ENCODE data around the gene ICE1. TPM values are rescaled to one million over a fixed set of nuclear protein-coding genes. Genes with fewer than 3 reads are reported as not detected.
A peak's percentile ranks its signal among the peaks of the same experiment; 100 is the strongest.
"Not testable (repeated sequence)": the region's sequence is repeated elsewhere in the genome, so short reads cannot be mapped to it uniquely, and the experiment has no call there.

The ICE1 gene
- polyA plus RNA-seq, 6 donors from 2014 or later = 5.0 to 19.1 (median 13.4) TPM

DNA sequence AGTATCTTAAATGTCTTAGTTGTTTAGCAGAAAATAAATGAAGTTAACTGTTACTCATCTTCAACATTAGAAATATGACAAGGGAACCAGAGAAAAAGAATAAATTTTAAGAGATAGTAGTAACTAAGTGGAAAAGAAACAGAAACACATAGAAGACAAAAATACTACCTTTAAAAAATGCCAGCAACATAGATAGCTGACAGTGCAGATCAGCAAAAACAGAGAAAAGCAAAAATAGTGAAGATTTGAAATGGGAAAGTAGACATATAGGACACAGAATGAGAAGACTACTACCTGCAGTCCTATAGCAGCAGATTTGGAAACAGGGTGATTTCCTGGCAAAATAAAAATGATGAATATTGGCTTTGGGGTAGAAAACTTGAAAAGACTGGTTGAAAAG, 48.5 kb downstream of the ICE1 start:
- ATAC-seq (ENCODE audit: low read depth in 2 of 2) = no peak
- no peaks in the 10 kb centered on the region for H3K27me3 Mint-ChIP-seq
- no peak for DNase-seq
- H3K36me3 Mint-ChIP-seq = peaks cover 16 to 31% of the 10 kb centered on the region in 2 donors
- no peak overlapping the region for H3K4me3 Mint-ChIP-seq
- H3K4me1 Mint-ChIP-seq = no peaks in the 10 kb centered on the region
- no peaks in the 10 kb centered on the region for H3K9me3 Mint-ChIP-seq
- H3K27ac Mint-ChIP-seq = peak overlapping the region in 3 of 6 donors; percentile 10 to 72 (median 43)

- Mint-ChIP-seq H3K27me3 (no peaks in the 10 kb centered on the region), H3K4me3 (no peak overlapping the region), H3K9me3 (no peaks in the 10 kb centered on the region), H3K36me3 (peaks cover 20 to 33% of the 10 kb centered on the region in 2 donors), H3K27ac (no peak overlapping the region), H3K4me1 (no peaks in the 10 kb centered on the region)
- ATAC-seq (ENCODE audit: low read depth in 2 of 2) = no peak
- no peak for DNase-seq
Measured at GRCh38 chr5:5473226-5473625, 50.7 kb downstream of the ICE1 start.

GRCh38 chr5:5474961-5475360, 52.5 kb downstream of the ICE1 start:
- peak overlapping the region in 2 of 6 donors; percentile 20 to 30 for H3K27ac Mint-ChIP-seq

DNA sequence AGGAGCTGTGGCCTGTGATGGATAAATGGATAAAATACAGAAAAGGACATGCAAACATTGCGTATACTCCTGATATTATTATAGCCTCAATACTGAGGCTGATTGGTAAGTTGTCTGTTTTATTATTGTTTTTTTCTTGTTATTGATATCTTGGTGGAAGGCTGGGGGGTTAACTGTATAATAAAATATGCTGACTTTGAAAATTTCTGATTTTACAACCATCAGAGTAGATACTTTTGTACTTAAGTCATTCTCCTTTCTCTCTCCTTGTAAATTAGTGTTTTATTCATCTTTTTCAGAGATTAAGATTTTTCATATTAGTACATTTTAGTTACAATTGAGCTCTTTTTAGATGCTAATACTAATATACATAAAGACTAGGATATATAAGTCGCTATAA, 53.5 kb downstream of the ICE1 start:
- no peak for DNase-seq
- Mint-ChIP-seq H3K27ac (peak overlapping the region in 1 of 6 donors; percentile 79), H3K27me3 (no peaks in the 10 kb centered on the region), H3K9me3 (no peaks in the 10 kb centered on the region), H3K4me1 (peaks cover 4 to 13% (median 7%) of the 10 kb centered on the region in 3 donors), H3K4me3 (no peak overlapping the region), H3K36me3 (peaks cover 27 to 38% of the 10 kb centered on the region in 2 donors)
- ATAC-seq (ENCODE audit: low read depth in 2 of 2) = no peak

More at GRCh38 chr5:5474961-5475360, 52.5 kb downstream of the ICE1 start:
- Mint-ChIP-seq H3K27me3 (no peaks in the 10 kb centered on the region), H3K9me3 (no peaks in the 10 kb centered on the region), H3K4me1 (peaks cover 0 to 5% (median 0%) of the 10 kb centered on the region in 3 donors), H3K36me3 (peaks cover 27 to 38% of the 10 kb centered on the region in 2 donors), H3K4me3 (no peak overlapping the region)
- no peak for ATAC-seq (ENCODE audit: low read depth in 2 of 2)
- no peak for DNase-seq

DNA sequence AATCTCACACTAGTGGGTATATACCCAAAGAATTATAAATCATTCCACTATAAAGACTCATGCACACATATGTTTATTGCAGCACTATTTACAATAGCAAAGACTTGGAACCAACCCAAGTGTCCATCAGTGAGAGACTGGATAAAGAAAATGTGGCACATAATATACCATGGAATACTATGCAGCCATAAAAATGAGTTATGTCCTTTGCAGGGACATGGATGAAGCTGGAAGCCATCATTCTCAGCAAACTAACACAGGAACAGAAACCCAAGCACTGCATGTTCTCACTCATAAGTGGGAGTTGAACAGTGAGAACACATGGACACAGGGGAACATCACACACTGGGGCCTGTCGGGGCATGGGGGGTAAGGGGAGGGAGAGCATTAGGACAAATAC, 57.1 kb downstream of the ICE1 start:
- not testable (repeated sequence) for H3K4me3 Mint-ChIP-seq; H3K27me3 Mint-ChIP-seq; ATAC-seq (ENCODE audit: low read depth in 2 of 2); DNase-seq; H3K9me3 Mint-ChIP-seq
- Mint-ChIP-seq H3K4me1 (peaks cover 4 to 13% (median 13%) of the 10 kb centered on the region in 3 donors), H3K36me3 (peaks cover 23 to 30% of the 10 kb centered on the region in 2 donors), H3K27ac (peak overlapping the region in 3 of 6 donors; percentile 52 to 81 (median 57))

- ATAC-seq (ENCODE audit: low read depth in 2 of 2) (peak; percentile 68 to 74), DNase-seq (no peak)
- Mint-ChIP-seq H3K36me3 (peaks cover 22 to 23% of the 10 kb centered on the region in 2 donors), H3K4me3 (peak overlapping the region in 3 of 8 donors; percentile 22 to 49 (median 32)), H3K27ac (peak overlapping the region in 4 of 6 donors; percentile 49 to 95 (median 70)), H3K9me3 (no peaks in the 10 kb centered on the region), H3K27me3 (no peaks in the 10 kb centered on the region), H3K4me1 (peaks cover 4 to 13% (median 13%) of the 10 kb centered on the region in 3 donors)
Measured at GRCh38 chr5:5480481-5481111, 58.1 kb downstream of the ICE1 start.

DNA sequence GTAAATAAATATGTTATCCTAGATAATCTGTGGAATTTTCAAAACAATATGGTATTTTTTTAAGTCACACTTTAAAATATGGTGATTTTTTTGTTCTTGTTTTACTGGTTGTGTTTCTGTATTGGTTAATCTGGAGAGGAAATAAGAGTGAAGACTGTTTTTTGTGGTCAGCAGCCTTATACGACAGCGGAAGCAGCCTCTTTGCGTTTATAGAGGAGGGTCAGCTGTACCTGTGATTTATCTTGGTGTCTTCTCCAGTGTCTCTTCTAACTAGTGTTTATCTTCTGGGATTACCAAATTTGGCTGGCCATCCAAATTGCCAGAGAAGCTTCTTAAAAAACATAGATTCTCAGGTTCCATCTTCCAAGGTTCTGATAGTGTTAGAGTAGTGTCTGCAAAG, 58.7 kb downstream of the ICE1 start:
- Mint-ChIP-seq H3K9me3 (no peaks in the 10 kb centered on the region), H3K27me3 (no peaks in the 10 kb centered on the region), H3K36me3 (peaks cover 16 to 17% of the 10 kb centered on the region in 2 donors), H3K4me1 (peaks cover 4 to 13% (median 13%) of the 10 kb centered on the region in 3 donors), H3K4me3 (peak overlapping the region in 2 of 8 donors; percentile 6 to 49), H3K27ac (peak overlapping the region in 4 of 6 donors; percentile 7 to 95 (median 50))
- DNase-seq = no peak
- peak; percentile 64 to 75 for ATAC-seq (ENCODE audit: low read depth in 2 of 2)

GRCh38 chr5:5481633-5482032, 59.2 kb downstream of the ICE1 start:
- Mint-ChIP-seq H3K27ac (peak overlapping the region in 2 of 6 donors; percentile 19 to 81), H3K4me1 (peaks cover 4 to 13% (median 13%) of the 10 kb centered on the region in 3 donors)

DNA sequence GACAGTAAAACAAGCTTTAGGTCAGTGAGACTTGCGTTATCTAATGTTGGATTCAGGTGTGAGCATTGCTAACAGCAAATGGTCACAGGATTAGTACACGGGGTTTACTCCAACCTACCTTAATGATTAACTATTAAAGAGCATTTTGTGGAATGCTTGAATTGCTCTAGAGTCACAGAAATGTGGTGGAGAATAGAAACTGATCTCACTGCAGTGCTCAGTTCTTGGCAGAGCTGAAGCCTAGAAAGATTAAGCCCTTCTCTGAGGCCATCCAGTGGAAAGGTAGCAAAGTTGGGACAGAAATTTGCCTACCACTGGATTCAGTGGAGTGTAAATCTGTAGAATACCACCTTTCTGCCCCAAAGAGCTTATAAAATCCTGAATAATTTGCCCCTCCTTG, 60.9 kb downstream of the ICE1 start:
- no peak overlapping the region for H3K27ac Mint-ChIP-seq

More at GRCh38 chr5:5481633-5482032, 59.2 kb downstream of the ICE1 start:
- Mint-ChIP-seq H3K27me3 (no peaks in the 10 kb centered on the region), H3K4me3 (no peak overlapping the region), H3K9me3 (no peaks in the 10 kb centered on the region), H3K36me3 (peaks cover 14 to 15% of the 10 kb centered on the region in 2 donors)
- ATAC-seq (ENCODE audit: low read depth in 2 of 2) = no peak
- DNase-seq = no peak

DNA sequence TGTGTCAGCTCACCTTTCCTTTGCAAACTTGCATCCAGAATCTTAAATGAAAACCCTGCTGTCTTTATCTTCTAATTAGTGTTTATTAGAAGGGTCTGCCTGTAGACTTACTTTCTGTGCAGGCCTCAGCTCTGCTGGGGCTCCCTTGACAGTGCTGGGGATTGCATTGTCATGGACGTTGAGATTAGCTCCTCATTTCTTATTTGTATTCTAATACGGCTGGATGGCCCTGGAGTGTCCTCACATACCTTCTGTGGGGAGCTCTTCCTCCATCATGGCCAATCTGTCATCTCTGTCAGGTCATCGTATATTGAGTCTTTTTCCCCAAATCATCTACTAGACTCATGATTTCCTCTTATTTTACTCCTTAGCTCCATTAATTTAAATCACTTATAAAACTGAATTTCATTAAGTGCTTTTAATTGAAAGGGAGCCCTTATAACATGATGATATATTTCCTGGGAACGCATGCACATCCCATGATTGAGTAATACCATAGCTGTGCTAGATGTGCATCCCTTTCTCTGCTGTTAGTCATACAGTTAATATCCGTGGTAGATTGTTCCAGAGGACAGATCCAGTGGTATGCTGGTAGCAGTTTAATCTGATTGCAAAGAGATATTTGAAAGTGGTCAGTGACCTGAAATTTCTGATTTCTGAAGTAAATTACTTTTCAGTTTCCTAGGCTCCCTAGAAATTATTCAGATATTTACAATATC, 61.6 kb downstream of the ICE1 start:
- no peak for DNase-seq
- Mint-ChIP-seq H3K4me3 (no peak overlapping the region), H3K27me3 (no peaks in the 10 kb centered on the region), H3K36me3 (peaks cover 0 to 9% of the 10 kb centered on the region in 2 donors), H3K27ac (peak overlapping the region in 1 of 6 donors; percentile 32), H3K4me1 (peaks cover 4 to 13% (median 13%) of the 10 kb centered on the region in 3 donors), H3K9me3 (no peaks in the 10 kb centered on the region)
- ATAC-seq (ENCODE audit: low read depth in 2 of 2) = no peak

More for the DNA sequence above, 60.9 kb downstream of the ICE1 start:
- Mint-ChIP-seq H3K9me3 (no peaks in the 10 kb centered on the region), H3K27me3 (no peaks in the 10 kb centered on the region), H3K4me3 (no peak overlapping the region), H3K4me1 (peaks cover 4 to 13% (median 13%) of the 10 kb centered on the region in 3 donors), H3K36me3 (peaks cover 3 to 6% of the 10 kb centered on the region in 2 donors)
- ATAC-seq (ENCODE audit: low read depth in 2 of 2) = no peak
- no peak for DNase-seq

- Mint-ChIP-seq H3K27me3 (no peaks in the 10 kb centered on the region), H3K4me1 (peaks cover 0 to 4% (median 0%) of the 10 kb centered on the region in 3 donors), H3K9me3 (no peaks in the 10 kb centered on the region), H3K4me3 (no peak overlapping the region), H3K36me3 (peaks cover 0 to 7% of the 10 kb centered on the region in 2 donors), H3K27ac (no peak overlapping the region)
- DNase-seq = no peak
- no peak for ATAC-seq (ENCODE audit: low read depth in 2 of 2)
Measured at GRCh38 chr5:5486122-5486521, 63.6 kb downstream of the ICE1 start.

DNA sequence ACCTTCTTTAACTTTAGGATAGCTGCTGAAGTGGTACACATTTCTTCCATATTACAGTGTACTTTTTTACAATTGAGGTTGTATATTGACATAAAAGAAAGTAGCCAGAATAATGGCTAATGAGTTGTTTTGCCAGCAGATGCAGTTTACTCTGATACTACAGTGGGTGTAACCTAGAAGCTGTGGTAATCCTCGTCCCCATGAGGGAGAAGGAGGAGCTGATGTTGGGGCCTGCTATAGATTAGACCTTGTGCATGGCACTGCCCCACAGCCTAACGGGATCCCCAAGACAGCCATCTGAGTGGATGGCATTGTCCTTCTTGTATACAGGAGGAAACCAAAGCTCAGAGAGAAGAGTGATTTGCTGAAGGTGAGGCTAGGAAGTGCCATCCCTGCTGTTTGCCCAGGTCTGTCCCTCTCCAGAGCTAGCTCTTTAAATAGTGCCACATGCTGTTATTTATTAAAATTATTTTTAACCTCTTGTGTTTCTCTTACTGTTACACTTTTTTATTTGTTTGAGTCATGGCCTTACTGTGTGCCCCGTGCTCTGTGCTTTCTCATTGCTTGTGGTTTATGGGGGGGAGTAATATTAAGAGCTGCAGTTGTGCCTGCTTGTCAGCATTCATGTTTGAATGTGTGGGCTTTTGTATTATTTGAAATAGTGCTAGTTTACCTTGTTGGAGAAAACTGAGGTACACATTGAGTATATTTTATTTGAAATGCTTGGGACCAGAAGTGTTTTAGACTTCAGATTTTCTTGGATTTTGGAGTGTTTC, 65.3 kb downstream of the ICE1 start:
- no peaks in the 10 kb centered on the region for H3K9me3 Mint-ChIP-seq
- no peak overlapping the region for H3K4me3 Mint-ChIP-seq
- H3K27me3 Mint-ChIP-seq = no peaks in the 10 kb centered on the region
- no peak for DNase-seq
- peaks cover 5 to 9% (median 5%) of the 10 kb centered on the region in 3 donors for H3K4me1 Mint-ChIP-seq
- ATAC-seq (ENCODE audit: low read depth in 2 of 2) = no peak
- H3K27ac Mint-ChIP-seq = no peak overlapping the region
- H3K36me3 Mint-ChIP-seq = peaks cover 0 to 7% of the 10 kb centered on the region in 2 donors

DNA sequence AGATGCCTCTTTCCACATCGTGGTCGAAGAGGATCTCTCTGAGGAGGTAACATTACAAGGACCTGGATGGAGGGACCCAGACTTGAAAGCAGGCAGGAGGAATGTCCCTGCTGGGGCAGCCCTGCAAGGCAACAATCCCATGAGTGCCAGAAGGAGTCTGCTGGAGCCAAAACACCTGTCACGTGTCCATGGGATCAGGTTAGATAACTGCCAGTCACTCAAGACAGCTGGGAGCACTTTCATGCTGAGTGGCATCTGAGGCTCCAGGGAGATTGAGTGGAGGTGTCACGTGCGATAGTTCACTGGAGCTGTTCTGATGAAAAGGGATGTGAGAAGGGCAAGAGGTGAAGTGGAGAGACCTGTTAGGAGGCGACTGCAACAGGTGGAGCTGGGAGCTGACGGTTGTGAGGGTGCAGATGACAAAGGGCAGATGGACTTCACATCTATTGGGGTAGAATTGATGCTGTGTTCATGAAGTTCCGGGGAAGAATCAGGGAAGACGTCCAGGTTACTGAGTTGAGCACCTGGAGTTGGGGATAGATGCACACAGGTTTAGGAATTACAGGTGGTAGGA, 68.4 kb downstream of the ICE1 start:
- H3K9me3 Mint-ChIP-seq = no peaks in the 10 kb centered on the region
- H3K4me3 Mint-ChIP-seq = no peak overlapping the region
- H3K27me3 Mint-ChIP-seq = no peaks in the 10 kb centered on the region
- DNase-seq (no peak), ATAC-seq (ENCODE audit: low read depth in 2 of 2) (no peak)
- peaks cover 0 to 7% of the 10 kb centered on the region in 2 donors for H3K36me3 Mint-ChIP-seq
- H3K4me1 Mint-ChIP-seq = peaks cover 5 to 17% (median 7%) of the 10 kb centered on the region in 3 donors
- H3K27ac Mint-ChIP-seq = peak overlapping the region in 3 of 6 donors; percentile 1 to 31 (median 14)
